Duodenal mucosa (tissue), 2 donors: ENCODE results near the gene NTRK2.

ENCODE experiments used
- H3K27ac ChIP-seq: one replicate; pipeline ENCODE4 v1.7.0; 2013; ENCODE audit warnings: low read depth, low read length
- H3K27me3 ChIP-seq, 2 donors: one replicate each; pipeline ENCODE4 v1.7.0; 2013; ENCODE audit warnings: low read length in 2 of 2, control low read depth in 1 of 2; ENCODE audit not compliant: insufficient read depth in 2 of 2, control insufficient read depth in 1 of 2
- H3K36me3 ChIP-seq, 2 donors: one replicate each; pipeline ENCODE4 v1.7.0; 2013; ENCODE audit warnings: low read length in 2 of 2, control low read depth in 1 of 2; ENCODE audit not compliant: insufficient read depth in 2 of 2, control insufficient read depth in 1 of 2
- H3K4me1 ChIP-seq, 2 donors: one replicate each; pipeline ENCODE4 v1.7.0; 2013; ENCODE audit warnings: low read length in 2 of 2, control low read depth in 1 of 2; ENCODE audit not compliant: insufficient read depth in 2 of 2, control insufficient read depth in 1 of 2
- H3K4me3 ChIP-seq, 2 donors: one replicate each; pipeline ENCODE4 v1.7.0; 2013; ENCODE audit warnings: low read length in 2 of 2, low read depth in 1 of 2
- H3K9ac ChIP-seq, 2 donors: one replicate each; pipeline ENCODE4 v1.7.0; 2013; ENCODE audit warnings: low read length in 2 of 2, low read depth in 1 of 2
- H3K9me3 ChIP-seq, 2 donors: one replicate each; pipeline ENCODE4 v1.7.0; 2013; ENCODE audit warnings: low read length in 2 of 2, control low read depth in 1 of 2; ENCODE audit not compliant: control insufficient read depth in 1 of 2

NTRK2 gene

GRCh38 chr9:84970432-84970831, 300.9 kb downstream of the NTRK2 start:
- no peaks in the 10 kb centered on the region for H3K9me3 ChIP-seq
- H3K36me3 ChIP-seq: no peaks in the 10 kb centered on the region
- H3K4me1 ChIP-seq: no peaks in the 10 kb centered on the region
- peaks cover 0 to 3% of the 10 kb centered on the region in 2 donors for H3K27me3 ChIP-seq
- no peak overlapping the region for H3K4me3 ChIP-seq
- H3K27ac ChIP-seq: no peak overlapping the region
- no peak overlapping the region for H3K9ac ChIP-seq

DNA sequence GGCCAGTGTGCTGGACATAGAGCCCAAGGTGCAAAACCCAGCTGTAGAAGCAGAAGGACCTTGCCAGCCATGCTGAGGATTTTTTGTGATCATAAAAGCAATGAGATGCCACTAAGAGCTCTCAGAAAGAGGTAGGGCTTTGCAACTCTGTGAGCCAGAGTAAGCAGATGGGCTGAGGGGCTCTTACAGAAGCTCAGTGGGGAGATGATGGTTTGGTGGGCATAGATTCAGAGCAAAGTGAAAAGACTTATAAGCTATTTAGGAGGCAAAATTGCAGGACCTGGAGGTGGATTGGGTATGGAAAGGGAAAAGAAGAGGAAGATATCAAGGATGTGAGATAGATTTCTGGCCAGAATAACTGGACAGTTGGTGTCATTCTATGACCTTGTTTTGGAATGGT, 302.0 kb downstream of the NTRK2 start:
- Histone ChIP-seq H3K9ac (no peak overlapping the region), H3K27me3 (peaks cover 0 to 3% of the 10 kb centered on the region in 2 donors), H3K9me3 (no peaks in the 10 kb centered on the region), H3K27ac (no peak overlapping the region), H3K4me1 (no peaks in the 10 kb centered on the region), H3K36me3 (no peaks in the 10 kb centered on the region), H3K4me3 (no peak overlapping the region)

GRCh38 chr9:84974258-84974657, 304.7 kb downstream of the NTRK2 start:
- H3K36me3 ChIP-seq: no peaks in the 10 kb centered on the region
- no peak overlapping the region for H3K4me3 ChIP-seq
- H3K27me3 ChIP-seq: no peaks in the 10 kb centered on the region
- no peak overlapping the region for H3K27ac ChIP-seq
- H3K4me1 ChIP-seq: no peaks in the 10 kb centered on the region
- H3K9ac ChIP-seq: no peak overlapping the region
- H3K9me3 ChIP-seq: no peaks in the 10 kb centered on the region

GRCh38 chr9:84974855-84975254, 305.3 kb downstream of the NTRK2 start:
- Histone ChIP-seq H3K9me3 (no peaks in the 10 kb centered on the region), H3K4me1 (no peaks in the 10 kb centered on the region), H3K27me3 (no peaks in the 10 kb centered on the region), H3K27ac (no peak overlapping the region), H3K4me3 (no peak overlapping the region), H3K36me3 (no peaks in the 10 kb centered on the region), H3K9ac (no peak overlapping the region)

DNA sequence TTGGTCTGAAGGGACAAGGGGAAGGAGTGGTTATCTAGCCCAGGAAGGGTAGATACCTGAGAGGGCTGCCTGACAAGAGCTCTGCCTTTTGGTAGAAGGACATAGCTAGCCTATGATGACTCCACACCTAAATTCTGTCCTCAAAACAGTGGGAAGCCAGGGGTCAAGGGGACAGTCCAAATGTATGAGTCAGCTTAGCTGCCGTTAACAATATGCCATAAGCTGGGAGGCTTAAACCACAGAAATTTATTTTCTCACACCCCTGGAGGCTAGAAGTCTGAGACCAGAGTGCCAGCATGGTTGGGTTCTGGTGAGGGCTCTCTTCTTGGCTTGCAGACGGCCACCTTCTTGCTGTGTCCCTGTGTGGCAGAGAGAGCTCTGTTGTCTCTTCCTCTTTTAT, 306.4 kb downstream of the NTRK2 start:
- Histone ChIP-seq H3K9me3 (no peaks in the 10 kb centered on the region), H3K36me3 (no peaks in the 10 kb centered on the region), H3K27me3 (no peaks in the 10 kb centered on the region), H3K27ac (no peak overlapping the region), H3K4me1 (no peaks in the 10 kb centered on the region), H3K4me3 (no peak overlapping the region), H3K9ac (no peak overlapping the region)

DNA sequence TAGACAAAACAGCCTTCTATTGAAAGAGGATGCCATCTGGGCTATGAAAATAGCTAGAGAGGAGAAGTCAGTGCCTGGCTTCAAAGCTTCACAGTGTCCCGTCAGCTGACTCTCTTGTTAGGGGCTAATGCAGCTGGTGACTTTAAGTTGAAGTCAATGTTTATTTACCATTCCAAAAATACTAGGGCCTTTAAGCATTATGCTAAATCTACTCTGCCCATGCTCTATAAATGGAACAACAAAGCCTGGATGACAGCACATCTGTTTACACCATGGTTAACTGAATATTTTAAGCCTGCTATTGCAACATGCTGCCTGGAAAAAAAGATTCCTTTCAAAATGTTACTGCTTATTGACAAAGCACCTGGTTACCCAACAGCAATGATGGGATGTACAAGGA, 309.1 kb downstream of the NTRK2 start:
- no peaks in the 10 kb centered on the region for H3K27me3 ChIP-seq
- no peak overlapping the region for H3K9ac ChIP-seq
- H3K4me1 ChIP-seq: no peaks in the 10 kb centered on the region
- no peak overlapping the region for H3K4me3 ChIP-seq
- no peaks in the 10 kb centered on the region for H3K36me3 ChIP-seq
- no peak overlapping the region for H3K27ac ChIP-seq
- no peaks in the 10 kb centered on the region for H3K9me3 ChIP-seq

GRCh38 chr9:84983749-84984148, 314.2 kb downstream of the NTRK2 start:
- Histone ChIP-seq H3K9ac (no peak overlapping the region), H3K27ac (no peak overlapping the region), H3K9me3 (no peaks in the 10 kb centered on the region)

DNA sequence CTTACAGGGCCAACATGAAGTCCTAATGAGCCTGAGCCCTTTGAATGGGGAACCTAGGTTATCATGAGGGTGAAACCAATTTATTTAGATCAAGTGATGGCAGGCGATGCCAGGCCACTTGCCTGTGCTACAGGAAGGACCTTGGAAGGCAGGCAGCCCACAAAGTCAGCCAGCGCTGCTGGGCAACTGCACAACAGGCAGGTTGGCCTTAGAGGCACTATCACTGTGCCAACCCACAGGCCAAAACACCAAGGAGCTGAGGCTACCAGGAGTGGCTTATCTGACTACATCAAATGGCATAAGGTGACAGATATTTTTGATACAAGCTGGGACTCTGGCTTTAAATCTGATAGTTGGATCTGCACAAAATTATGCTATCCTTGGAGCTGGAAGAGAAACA, 319.1 kb downstream of the NTRK2 start:
- Histone ChIP-seq H3K4me1 (no peaks in the 10 kb centered on the region), H3K27ac (no peak overlapping the region), H3K27me3 (no peaks in the 10 kb centered on the region), H3K9me3 (no peaks in the 10 kb centered on the region), H3K4me3 (no peak overlapping the region), H3K9ac (no peak overlapping the region), H3K36me3 (no peaks in the 10 kb centered on the region)

More at GRCh38 chr9:84983749-84984148, 314.2 kb downstream of the NTRK2 start:
- H3K4me3 ChIP-seq: no peak overlapping the region
- H3K36me3 ChIP-seq: no peaks in the 10 kb centered on the region
- no peaks in the 10 kb centered on the region for H3K4me1 ChIP-seq
- H3K27me3 ChIP-seq: no peaks in the 10 kb centered on the region

GRCh38 chr9:84990416-84990815, 320.9 kb downstream of the NTRK2 start:
- no peak overlapping the region for H3K27ac ChIP-seq
- H3K4me3 ChIP-seq: no peak overlapping the region
- H3K9ac ChIP-seq: no peak overlapping the region
- no peaks in the 10 kb centered on the region for H3K36me3 ChIP-seq
- no peaks in the 10 kb centered on the region for H3K4me1 ChIP-seq
- H3K9me3 ChIP-seq: no peaks in the 10 kb centered on the region
- no peaks in the 10 kb centered on the region for H3K27me3 ChIP-seq

DNA sequence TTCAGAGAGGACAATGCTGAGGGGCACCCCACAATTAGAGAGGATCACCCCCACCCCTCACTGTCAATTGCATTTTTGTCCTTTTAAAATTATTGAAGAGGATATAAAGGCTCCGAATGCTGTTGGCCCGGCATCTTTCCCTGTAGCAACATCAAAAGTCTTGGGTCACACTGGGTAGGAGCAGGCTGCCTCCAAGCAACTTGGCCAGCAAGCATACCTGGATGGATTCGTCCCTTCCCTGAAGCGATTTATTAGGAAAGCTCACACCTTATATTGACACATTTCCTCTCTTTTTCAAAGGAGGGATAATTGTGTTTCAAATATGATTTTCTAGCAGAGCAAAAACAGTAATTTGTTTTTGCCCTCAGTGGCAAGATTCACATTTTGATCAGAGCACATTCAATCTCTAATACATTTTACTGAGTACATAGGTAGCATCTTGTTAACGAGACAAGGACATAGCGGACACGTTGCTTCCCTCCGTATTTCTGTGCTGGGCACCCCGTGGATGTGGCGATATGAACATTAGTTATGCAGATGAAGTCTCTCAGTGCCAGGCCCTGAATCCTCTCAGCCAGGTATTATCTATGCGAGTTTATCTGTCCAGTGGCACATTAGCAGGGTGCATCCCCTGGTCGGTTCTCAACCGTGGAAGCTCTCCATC, 321.5 kb downstream of the NTRK2 start:
- Histone ChIP-seq H3K36me3 (no peaks in the 10 kb centered on the region), H3K4me1 (no peaks in the 10 kb centered on the region), H3K9ac (no peak overlapping the region), H3K27ac (no peak overlapping the region), H3K9me3 (no peaks in the 10 kb centered on the region), H3K4me3 (no peak overlapping the region), H3K27me3 (no peaks in the 10 kb centered on the region)

- H3K9ac ChIP-seq: no peak overlapping the region
- H3K27ac ChIP-seq: no peak overlapping the region
- no peaks in the 10 kb centered on the region for H3K27me3 ChIP-seq
- H3K9me3 ChIP-seq: no peaks in the 10 kb centered on the region
- no peaks in the 10 kb centered on the region for H3K36me3 ChIP-seq
- no peaks in the 10 kb centered on the region for H3K4me1 ChIP-seq
- H3K4me3 ChIP-seq: no peak overlapping the region
Measured at GRCh38 chr9:84991514-84991870, 322.0 kb downstream of the NTRK2 start.
